ENCODE data around the gene MYLK. TPM values are rescaled to one million over a fixed set of nuclear protein-coding genes. Genes with fewer than 3 reads are reported as not detected.

The MYLK gene
- total RNA-seq, 1 donor from 2014 or later, result 24.3 TPM

- peak overlapping the region; percentile 92 for H3K27ac Mint-ChIP-seq (ENCODE audit: unreplicated experiment)
- H3K9me3 Mint-ChIP-seq (ENCODE audit: unreplicated experiment), result no peaks in the 10 kb centered on the region
- H3K27me3 Mint-ChIP-seq (ENCODE audit: unreplicated experiment), result no peaks in the 10 kb centered on the region
- no peak overlapping the region for H3K4me3 Mint-ChIP-seq (ENCODE audit: unreplicated experiment)
- H3K36me3 Mint-ChIP-seq (ENCODE audit: unreplicated experiment), result no peaks in the 10 kb centered on the region
- DNase-seq (ENCODE audit: extremely low spot score, unreplicated experiment), result no peak
- peaks cover 79% of the 10 kb centered on the region for H3K4me1 Mint-ChIP-seq (ENCODE audit: unreplicated experiment)
- no peak for TF ChIP-seq CTCF (IDR thresholded peaks at IDR 0.05)
Measured at GRCh38 chr3:123635717-123636116, 248.4 kb downstream of the MYLK start.

GRCh38 chr3:123635217-123635616, 248.9 kb downstream of the MYLK start:
- Mint-ChIP-seq H3K4me3 (ENCODE audit: unreplicated experiment) (no peak overlapping the region), H3K36me3 (ENCODE audit: unreplicated experiment) (no peaks in the 10 kb centered on the region), H3K9me3 (ENCODE audit: unreplicated experiment) (no peaks in the 10 kb centered on the region), H3K4me1 (ENCODE audit: unreplicated experiment) (peaks cover 76% of the 10 kb centered on the region), H3K27me3 (ENCODE audit: unreplicated experiment) (no peaks in the 10 kb centered on the region), H3K27ac (ENCODE audit: unreplicated experiment) (peak overlapping the region; percentile 92)
- TF ChIP-seq CTCF (IDR thresholded peaks at IDR 0.05), result no peak
- peak; percentile 91 for DNase-seq (ENCODE audit: extremely low spot score, unreplicated experiment)

GRCh38 chr3:123634149-123635051, 249.7 kb downstream of the MYLK start:
- peak overlapping the region; percentile 92 for H3K27ac Mint-ChIP-seq (ENCODE audit: unreplicated experiment)

GRCh38 chr3:123633530-123633929, 250.6 kb downstream of the MYLK start:
- H3K9me3 Mint-ChIP-seq (ENCODE audit: unreplicated experiment), result no peaks in the 10 kb centered on the region
- TF ChIP-seq CTCF (IDR thresholded peaks at IDR 0.05), result no peak
- H3K4me1 Mint-ChIP-seq (ENCODE audit: unreplicated experiment), result peaks cover 61% of the 10 kb centered on the region
- H3K27me3 Mint-ChIP-seq (ENCODE audit: unreplicated experiment), result no peaks in the 10 kb centered on the region
- no peak overlapping the region for H3K4me3 Mint-ChIP-seq (ENCODE audit: unreplicated experiment)
- peak overlapping the region; percentile 92 for H3K27ac Mint-ChIP-seq (ENCODE audit: unreplicated experiment)
- DNase-seq (ENCODE audit: extremely low spot score, unreplicated experiment), result no peak
- no peaks in the 10 kb centered on the region for H3K36me3 Mint-ChIP-seq (ENCODE audit: unreplicated experiment)

More at GRCh38 chr3:123634149-123635051, 249.7 kb downstream of the MYLK start:
- Mint-ChIP-seq H3K9me3 (ENCODE audit: unreplicated experiment) (no peaks in the 10 kb centered on the region), H3K4me1 (ENCODE audit: unreplicated experiment) (peaks cover 68% of the 10 kb centered on the region), H3K4me3 (ENCODE audit: unreplicated experiment) (peak overlapping the region; percentile 17), H3K36me3 (ENCODE audit: unreplicated experiment) (no peaks in the 10 kb centered on the region), H3K27me3 (ENCODE audit: unreplicated experiment) (no peaks in the 10 kb centered on the region)
- TF ChIP-seq CTCF (IDR thresholded peaks at IDR 0.05), result no peak
- no peak for DNase-seq (ENCODE audit: extremely low spot score, unreplicated experiment)

GRCh38 chr3:123632161-123632655, 251.9 kb downstream of the MYLK start:
- H3K27me3 Mint-ChIP-seq (ENCODE audit: unreplicated experiment), result no peaks in the 10 kb centered on the region
- H3K27ac Mint-ChIP-seq (ENCODE audit: unreplicated experiment), result peak overlapping the region; percentile 83
- no peak for TF ChIP-seq CTCF (IDR thresholded peaks at IDR 0.05)
- H3K4me1 Mint-ChIP-seq (ENCODE audit: unreplicated experiment), result peaks cover 61% of the 10 kb centered on the region
- peaks cover 2% of the 10 kb centered on the region for H3K36me3 Mint-ChIP-seq (ENCODE audit: unreplicated experiment)
- no peak overlapping the region for H3K4me3 Mint-ChIP-seq (ENCODE audit: unreplicated experiment)
- H3K9me3 Mint-ChIP-seq (ENCODE audit: unreplicated experiment), result no peaks in the 10 kb centered on the region
- no peak for DNase-seq (ENCODE audit: extremely low spot score, unreplicated experiment)
